ENCODE measurements around the gene LDLRAD4.

LDLRAD4 gene

DNA sequence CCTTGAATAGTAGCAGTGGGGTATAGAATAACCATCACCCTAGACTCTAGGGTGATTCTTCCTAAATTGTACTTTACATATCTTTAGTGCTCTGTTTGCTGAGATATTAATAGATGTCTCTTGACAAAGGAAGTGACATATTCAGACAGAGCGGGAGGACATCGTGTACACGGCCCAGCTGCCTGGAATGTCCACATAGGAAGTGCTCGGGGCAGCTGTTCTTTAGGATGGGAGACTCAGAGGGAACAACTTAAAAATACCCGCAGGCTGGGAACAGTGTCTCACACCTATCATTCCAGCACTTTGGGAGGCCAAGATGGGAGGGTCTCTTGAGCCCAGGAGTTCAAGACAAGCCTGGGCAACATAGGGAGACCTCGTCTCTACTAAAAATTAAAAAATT is 301.7 kb downstream of the LDLRAD4 start:
- no peak for DNase-seq

DNA sequence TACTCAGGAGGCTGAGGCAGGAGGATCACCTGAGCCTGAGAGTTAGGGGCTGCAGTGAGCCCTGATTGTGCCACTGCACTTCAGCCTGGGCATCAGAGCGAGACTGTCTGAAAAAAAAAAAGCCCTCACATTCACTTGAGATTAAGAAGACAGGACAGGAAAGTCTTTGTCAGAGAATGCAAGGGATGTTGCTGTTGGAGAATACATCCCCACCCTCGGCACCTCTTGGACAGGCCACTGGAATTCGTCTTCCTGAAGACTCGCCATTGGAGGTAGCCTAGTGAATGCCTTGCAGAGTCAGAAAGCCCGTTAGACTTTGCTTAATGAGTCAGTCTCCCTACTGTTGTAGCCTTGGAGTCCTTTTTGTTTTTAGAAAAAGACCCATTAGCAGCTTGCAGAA is 302.2 kb downstream of the LDLRAD4 start:
- DNase-seq: no peak

DNA sequence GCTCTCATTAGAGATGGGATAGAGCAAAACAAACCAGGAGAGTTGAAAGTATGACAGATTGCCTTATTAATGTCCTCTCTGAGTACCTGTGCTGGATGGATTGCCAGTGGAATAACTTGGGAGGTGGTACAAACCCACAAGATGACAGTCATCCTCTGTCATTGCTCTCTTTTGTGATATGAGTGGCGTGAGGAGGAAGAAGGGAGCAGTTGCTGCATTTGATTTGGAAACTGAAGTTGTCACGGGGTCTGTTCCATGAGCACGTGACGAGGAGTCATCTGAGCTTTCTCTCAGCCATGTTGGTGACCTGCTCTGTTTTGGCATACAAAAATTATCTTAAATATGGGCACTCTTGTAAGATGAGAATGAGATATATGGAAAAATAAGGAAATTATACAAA is 302.9 kb downstream of the LDLRAD4 start:
- no peak for DNase-seq

DNA sequence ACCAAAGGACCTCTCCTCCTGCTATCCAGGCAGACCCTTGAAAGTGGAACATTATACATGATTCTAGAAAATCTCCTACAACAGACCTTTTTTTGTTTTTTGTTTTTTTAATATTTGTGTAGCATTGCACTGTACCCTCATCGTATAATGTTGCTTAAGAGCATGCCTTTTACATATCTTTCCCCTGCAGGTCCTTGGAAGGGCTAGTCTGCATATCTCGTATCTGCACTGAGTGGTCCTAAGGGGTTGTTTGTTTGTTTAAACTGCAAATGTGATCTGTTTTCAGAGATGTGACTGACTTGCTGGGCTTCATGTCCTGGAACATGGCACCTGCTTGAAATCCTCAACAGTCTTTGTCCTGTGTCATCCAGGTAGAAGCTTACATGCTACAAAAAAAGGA is 303.7 kb downstream of the LDLRAD4 start:
- DNase-seq: no peak

DNA sequence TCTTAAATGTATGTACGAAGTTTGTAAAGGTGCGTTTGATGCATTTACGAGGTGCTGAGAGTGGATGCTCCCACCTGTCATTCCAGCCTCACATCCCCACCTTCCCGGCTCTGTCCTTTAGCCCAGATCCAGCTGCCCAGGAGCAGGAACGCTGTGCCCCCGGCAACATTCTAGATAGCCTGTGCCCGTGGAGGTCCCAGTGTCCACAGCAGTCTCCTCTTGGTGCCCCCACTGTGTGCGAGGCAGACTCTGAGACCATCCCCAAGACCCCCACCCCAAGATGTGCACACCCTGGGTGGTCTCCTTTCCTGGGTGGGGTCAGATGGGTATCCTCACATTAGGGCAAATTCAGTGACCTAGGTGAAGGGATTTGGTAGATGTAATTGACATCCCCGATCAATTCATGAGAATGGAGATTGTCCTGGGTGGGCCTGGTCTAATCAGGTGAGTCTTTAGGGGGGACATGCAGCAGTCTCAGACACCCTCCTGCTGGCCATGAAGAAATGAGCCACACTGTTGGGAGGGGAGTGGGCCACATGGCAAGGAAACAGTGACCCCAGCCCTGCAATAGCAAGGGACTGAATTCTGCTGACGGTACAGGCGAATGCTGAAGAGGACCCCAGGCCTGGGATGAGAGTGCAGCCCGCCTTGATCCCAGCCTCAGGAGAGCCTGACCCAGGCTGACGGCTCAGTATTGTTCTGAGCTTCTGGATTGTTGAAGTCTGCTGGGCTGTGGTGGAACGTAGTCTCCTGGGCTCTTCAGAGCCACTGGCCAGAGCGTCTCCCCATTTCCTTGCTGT is 304.5 kb downstream of the LDLRAD4 start:
- no peak for DNase-seq

DNA sequence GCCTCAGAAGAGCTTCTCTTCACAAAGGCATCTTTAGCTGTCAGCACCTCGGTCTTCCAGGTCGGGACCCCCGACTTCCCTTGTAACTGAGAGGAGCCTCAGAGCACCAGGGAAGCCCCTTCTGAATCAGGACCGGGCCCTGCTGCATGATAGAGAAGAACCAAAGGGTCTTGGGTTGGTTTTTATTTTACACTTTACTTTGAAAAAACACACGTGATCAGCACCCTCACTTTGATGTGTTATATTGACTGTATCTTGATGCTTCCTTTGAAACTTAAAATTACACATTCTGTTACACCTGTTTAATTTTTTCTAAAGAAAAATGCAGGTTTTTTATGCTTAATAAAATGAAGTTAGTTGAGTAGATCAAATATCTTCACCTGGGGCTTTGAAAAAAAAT is 305.5 kb downstream of the LDLRAD4 start:
- DNase-seq: no peak

DNA sequence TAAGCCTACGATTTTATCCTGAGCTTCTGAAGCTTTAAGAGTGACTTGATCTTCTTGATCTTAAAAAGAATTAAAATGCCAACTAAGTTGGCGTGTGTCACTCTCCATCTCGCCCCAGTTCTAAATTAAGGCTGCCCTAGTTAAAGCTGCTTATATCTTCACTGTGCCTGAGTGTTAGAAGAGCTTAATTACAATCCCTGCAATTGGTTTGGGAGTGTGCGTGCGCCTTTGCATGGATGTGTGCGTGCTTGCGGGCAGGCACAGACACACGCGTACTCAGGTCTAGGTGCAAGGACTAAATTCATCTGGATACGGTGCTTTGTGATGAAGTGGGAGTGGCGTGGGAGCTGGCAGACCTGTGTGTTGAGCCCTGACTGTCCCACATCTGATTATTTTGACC is 306.3 kb downstream of the LDLRAD4 start:
- DNase-seq: no peak

DNA sequence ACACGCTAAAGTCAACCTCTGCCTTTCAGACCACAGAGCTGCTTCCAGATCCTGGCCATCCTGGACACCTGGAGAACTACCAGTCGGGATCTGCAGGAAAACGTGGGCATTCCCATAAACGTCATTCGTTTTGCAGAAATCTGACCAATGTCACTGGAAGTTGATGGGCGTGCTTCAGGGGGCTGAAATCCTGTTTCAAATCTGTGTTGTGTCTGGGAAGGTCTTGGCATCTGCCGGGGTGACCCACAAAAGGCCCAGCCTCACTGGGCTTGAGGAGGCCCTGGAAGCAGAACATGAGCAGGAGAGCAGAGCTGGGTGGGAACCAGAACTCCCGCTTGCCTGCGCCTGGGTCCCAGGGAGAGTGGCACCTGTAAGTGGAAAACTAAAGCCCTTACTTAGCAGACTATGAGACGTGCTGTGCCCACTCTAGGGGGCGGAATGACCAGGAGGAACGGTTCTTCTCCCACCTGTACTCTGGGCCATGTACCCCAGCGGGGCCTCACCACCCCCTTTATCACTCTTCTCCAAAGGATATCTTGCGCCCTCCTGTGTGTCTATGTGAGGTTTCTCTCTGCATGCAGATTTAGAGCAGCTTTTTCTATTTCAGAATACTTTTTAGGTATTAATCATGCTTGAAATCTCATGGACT is 306.9 kb downstream of the LDLRAD4 start:
- no peak for DNase-seq

DNA sequence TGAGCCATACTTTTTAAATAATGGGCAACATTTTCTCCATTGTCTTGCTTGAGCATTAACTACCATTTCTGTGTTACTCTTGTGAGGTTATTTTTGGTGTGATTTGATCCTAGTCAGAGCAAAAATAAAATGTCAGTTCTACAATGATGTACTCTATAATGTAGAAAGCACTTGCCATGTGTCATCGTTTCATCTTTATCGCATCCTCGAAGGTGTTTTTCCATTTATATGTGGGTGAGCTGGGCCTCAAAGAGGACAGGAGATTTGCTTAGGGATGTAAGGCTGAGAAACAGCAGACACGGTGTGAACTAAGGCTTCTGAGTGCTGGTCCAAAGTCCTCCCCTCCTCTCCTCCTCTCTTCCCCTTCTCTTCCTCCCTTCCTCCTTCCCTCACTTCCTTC is 308.0 kb downstream of the LDLRAD4 start:
- DNase-seq: no peak

DNA sequence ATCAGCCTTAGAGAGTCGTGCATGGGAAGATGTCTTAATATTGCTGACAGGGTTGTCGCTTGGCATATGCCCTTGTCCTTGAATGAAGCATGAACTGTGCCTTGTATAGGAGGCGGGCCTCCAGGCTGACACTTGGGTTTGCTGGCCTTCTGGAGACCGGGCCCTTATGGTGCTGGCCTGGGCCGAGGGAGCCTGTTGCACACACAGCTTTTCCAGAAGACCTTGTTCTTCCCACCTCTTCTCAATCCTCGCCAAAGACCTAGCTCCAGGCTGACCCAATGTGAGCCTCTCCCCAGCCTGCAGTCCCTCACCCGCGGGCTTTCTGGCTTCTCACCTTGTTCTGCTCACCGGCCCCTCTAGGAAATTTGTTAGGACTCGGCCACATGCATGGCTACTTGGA is 308.7 kb downstream of the LDLRAD4 start:
- DNase-seq: no peak

DNA sequence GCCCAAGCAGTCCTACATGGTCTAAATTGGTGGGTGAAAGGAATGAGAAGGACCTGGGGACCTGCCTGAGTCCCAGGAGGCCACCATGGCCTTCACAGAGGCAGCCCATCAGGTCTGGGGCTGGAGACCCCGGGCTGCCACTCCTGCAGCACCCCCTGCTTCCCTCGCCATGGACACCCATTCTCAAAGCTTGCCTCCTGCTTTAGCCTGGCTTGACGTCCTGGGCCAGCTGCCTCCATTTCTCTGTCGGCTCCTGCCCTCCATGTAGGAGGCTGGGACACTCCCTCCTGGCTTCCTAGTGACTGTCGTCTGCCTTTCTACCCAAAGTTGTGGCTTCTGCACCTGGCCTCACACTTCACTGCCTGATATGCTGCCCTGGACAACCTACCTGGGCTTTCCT is 309.2 kb downstream of the LDLRAD4 start:
- no peak for DNase-seq

DNA sequence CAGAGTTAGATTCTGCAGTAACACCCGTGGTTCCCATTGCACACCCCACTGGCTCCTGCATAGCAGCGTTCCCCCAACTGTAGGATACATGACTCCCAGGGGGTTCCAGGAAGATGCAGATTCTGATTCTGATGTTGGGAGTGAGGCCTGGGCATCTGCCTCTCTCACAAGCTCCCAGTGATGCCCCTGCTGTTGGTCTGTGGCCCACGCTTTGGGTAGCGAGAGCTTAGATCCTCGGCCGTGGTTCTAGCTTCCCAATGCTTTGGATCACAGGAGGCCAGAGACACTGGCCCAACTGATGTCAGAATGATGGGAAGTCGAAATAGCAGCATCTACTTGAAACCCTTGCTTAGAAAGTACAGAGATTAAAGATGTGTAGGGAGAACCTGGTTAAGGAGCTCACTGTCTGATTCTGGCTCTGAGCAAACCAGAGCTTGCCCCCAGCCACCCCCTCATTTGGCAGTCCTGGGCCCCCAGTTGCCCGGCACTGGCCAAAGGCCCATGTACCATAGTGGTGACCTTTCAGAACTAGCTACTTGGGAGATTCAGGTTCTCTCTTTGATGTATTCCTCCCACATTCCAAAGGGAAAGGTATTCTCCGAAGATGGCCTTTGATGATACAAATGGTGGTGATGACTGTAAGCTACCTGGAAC is 310.3 kb downstream of the LDLRAD4 start:
- DNase-seq: no peak

DNA sequence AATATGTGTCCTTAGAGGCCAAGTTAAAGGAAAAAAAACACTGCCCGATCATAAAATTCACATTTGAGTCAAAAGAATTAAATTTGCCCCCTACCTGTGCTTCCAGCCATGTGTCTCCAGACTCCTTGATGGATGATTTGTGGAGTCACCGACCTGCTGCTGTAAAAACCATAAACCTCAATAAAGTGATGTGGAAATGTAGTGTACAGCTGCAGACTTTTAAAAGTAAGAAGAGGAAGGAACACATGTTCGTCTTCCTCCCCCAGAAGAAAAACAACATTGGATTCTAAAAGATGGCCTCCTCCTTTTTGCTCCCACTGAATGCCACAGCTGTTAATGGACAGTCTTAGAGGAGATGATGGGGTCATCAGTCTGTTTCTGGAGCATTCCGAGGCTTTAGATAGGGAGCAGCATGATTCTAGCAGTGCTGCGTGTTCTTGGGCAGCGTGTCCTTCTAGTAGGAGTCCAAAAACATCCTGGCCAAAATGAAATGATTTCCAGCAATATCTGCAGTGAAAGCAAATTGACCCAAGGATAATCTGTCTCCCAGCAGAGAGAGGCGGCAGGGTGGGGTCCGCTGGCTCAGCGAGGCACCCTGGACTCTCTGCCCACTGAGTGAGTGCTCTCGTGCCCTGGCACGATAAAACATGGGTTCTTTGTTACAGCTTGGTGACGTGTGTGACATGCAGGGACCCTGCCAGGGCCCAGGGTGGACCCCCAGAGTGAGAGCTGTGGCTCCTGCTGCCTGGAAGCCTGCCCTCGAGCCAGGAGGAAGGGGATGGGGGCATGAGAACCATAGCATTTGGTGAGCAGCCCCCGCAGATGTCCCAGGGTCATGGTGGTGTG is 311.7 kb downstream of the LDLRAD4 start:
- DNase-seq: peak; percentile 23

DNA sequence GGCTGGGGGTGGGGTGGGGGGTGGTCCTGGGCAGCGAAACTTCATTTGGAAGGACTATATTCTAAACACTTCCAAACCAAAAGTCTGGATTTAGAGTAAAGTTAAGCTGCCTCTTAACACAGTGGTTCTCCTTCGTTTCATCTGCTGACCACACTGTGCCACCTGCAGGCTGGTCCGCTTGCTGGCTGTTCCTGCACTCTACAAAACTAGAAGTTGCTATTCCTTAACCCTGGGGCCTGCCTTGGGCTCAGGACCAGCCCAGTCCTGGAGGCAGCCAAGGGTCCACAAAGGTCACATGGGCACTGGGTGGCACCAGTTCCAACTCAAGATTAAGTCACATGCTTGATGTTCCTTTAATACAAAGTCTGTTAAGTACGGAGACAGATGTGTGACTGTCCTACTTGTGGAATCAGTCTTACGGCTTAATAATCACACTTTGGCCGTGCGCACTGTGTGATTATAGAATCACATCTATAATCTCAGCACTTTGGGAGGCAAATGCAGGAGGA is 312.4 kb downstream of the LDLRAD4 start:
- peak; percentile 27 for DNase-seq

DNA sequence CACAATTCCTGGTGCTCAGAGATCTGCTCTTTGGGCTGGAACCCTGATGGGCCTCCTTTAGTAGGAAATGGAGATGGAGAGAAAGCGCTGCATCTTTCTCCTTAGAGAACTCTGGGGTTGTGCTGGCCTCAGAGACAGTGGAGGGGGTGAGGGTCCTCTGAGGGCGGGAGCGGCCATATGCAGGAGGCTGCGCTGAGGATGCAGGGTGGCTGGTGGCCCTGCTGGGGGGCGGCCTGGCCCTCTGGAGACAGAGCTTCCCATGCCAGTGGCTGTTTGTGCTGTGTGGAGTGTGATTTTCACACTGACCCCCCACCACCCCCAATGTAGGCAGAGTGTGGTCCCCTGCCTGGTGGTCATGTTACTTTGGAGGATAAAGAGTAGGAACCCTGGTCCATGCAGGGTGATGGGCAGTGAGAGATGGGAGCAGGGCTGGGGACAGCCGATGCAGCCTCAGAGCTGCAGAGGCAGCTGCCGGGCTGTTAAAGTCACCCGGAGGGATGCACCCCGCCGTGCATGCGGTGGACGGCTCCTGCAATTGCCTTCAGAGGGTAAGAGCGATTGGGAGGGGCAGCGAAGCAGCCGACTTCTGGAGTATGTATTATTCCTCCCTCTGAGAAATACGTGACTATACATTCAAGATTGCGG is 313.2 kb downstream of the LDLRAD4 start:
- no peak for DNase-seq

DNA sequence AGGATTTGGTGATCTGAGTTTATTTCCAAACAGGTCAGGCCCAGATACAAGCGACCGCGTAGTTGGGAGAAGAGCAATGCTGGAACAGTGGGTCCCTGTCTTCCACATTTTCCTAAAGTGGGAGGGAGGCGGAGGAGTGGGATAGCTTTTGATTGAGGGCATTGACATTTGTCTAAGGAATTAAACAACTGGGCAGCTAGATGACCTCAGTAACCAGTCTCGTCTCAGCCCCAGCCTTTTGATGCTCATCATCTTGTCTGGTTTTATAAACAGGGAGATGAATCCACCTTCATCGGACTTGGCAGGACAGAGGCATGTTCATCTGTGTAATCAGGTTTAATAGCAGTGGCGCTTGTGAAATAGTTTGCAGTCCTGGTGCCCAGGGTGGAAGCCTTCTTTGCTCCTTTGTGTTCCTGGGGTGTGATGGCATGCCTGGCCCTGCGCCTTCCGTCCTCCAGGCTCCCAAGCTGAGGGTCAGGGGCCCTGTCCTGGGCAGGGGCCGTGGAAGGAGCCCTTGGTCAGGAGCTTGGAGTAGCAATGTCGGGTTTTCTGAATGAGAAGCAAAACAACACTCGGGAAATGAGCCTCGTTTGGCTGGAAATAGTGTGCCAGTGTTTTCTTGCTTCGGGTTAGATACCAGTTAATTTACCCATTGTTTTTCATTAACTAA is 314.0 kb downstream of the LDLRAD4 start:
- DNase-seq: no peak

DNA sequence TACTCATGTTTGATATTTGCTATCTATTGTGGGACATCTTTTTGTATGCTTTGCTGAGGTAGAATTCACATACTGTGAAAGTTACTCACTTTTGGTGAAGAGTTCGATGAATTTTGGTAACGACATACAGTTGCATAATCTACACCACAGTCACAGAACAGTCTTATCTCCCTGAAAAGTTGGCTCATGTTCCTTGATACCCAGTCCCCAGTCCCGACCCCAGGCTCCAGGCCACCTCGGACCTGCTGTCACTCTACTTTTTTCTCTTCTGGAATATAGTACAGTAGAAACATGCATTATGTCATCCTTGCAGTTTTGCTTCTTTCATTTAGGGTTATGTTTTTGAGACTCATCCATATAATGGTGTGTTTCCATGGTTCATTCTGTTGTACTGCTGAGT is 316.1 kb downstream of the LDLRAD4 start:
- DNase-seq: no peak

DNA sequence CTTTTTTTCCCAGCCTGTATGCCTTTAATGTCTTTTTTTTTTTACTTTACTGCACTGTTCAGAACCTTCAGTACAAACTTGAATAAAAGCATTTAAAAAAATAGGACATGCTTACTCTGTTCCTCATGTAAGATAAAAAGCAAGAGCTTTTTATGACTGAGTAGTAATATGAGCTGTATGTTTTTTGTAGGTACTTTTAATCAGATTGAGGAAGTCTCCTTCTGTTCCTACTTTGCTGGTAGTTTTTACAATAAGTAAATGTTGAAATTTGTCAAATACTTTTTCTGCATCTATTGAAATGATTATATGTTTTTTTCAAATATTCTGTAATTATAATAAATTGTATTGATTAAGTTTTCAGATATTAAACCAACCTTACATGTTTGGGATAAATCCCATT is 318.0 kb downstream of the LDLRAD4 start:
- DNase-seq: no peak

DNA sequence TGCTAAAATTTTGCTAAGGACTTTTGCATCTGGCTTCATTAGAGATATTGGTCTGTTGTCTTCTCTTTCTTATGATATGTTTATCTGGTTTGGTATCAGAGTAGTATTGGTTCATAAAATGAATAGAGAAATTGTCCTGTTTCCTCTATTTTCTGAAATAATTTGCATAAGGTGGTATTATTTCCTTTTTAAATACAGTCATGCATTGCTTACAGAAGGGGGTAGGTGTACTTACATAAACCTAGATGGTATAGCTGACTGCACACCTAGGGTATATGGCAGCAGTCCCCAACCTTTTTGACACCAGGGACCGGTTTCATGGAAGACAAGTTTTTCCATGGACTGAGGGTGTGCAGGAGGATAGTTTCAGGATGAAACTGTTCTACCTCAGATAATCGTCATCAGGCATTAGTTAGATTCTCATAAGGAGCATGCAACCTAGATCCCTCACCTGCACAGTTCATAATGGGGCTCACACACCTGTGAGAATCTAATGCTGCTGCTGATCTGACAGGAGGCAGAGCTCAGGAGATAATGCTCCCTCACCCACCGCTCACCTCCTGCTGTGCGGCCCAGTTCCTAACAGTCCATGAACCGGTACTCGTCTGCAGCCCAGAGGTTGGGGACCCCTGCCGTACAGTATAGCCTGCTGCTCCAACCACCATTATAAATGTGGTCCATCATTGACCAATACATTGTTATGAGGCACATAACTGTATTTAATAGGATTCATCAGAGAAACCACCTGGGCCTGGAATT is 318.6 kb downstream of the LDLRAD4 start:
- no peak for DNase-seq

DNA sequence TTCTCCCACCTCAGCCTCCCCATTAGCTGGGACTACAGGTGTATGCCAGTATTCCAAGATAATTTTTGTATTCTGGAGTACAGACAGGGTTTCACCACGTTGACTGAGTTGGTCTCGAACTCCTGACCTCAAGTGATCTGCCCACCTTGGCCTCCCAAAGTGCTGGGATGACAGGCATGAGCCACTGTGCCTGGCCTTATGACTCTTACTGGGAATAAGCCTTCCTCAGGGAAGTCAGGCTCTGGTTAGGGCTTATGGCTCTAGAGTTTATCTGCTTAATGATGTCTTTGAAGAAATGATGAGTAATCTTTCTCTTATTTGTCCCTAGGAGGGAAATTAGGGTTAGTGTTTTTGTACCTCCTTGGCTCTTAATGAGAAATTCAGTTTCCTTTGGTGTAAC is 320.1 kb downstream of the LDLRAD4 start:
- no peak for DNase-seq

DNA sequence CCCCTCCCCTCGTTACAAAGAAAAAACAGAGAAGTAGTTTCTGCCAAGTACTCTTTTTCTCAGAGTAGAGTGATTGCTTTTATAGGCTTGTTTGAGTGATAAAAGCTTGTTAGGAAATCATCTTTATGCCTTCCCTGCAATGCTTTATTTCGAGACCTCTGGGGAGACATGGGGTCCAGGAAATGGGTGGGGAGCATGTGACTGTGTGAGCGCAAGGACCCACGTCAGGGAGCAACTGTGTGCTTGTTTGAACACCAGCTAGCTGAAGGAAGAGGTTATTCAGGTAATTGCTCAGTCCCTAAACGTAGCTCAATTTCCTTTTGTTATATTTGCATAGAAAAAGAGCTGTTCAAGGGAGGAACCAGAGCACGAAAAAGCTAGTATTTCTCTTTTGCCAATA is 320.5 kb downstream of the LDLRAD4 start:
- no peak for DNase-seq

Measured in right kidney (tissue), 1 donor.